Brain microvascular endothelial cell (primary cell): ENCODE results near the gene CARMIL3.

Experiments used
- DNase-seq: peaks from one replicate; pipeline ENCODE4 v3.0.0-alpha.2; 2020
- H3K27ac ChIP-seq: fragments of 250-450 bp; sonication (Bioruptor Pico); 2 replicates; pipeline ENCODE4 v1.5.1; 2020; ENCODE audit warnings: mild to moderate bottlenecking, moderate library complexity
- H3K27me3 ChIP-seq: fragments of 250-450 bp; sonication (Bioruptor Pico); replicated peaks from 2 replicates; pipeline ENCODE4 v1.5.1; 2020; ENCODE audit warnings: mild to moderate bottlenecking
- H3K36me3 ChIP-seq: fragments of 250-450 bp; sonication (Bioruptor Pico); replicated peaks from 2 replicates; pipeline ENCODE4 v1.5.1; 2020; ENCODE audit warnings: mild to moderate bottlenecking
- H3K4me3 ChIP-seq: 2 replicates; pipeline ENCODE4 v1.5.1; 2011; ENCODE audit warnings: low read depth, mild to moderate bottlenecking, control low read depth, low read length, moderate library complexity
- in situ Hi-C: cut with HindIII; loops from 2 replicates; pipeline ENCODE4 v1.10.0; 2017; ENCODE audit warnings: low sequenced_read_pairs, low pct_ligation_motif_present
- TF ChIP-seq, protein P1 (sequence below): IDR thresholded peaks from 2 replicates; pipeline ENCODE4 v1.5.1; 2011; ENCODE audit warnings: low read depth, mild to moderate bottlenecking, moderate library complexity, low read length, control low read depth, inconsistent platforms; ENCODE audit errors: missing control alignments

CARMIL3 gene

DNA sequence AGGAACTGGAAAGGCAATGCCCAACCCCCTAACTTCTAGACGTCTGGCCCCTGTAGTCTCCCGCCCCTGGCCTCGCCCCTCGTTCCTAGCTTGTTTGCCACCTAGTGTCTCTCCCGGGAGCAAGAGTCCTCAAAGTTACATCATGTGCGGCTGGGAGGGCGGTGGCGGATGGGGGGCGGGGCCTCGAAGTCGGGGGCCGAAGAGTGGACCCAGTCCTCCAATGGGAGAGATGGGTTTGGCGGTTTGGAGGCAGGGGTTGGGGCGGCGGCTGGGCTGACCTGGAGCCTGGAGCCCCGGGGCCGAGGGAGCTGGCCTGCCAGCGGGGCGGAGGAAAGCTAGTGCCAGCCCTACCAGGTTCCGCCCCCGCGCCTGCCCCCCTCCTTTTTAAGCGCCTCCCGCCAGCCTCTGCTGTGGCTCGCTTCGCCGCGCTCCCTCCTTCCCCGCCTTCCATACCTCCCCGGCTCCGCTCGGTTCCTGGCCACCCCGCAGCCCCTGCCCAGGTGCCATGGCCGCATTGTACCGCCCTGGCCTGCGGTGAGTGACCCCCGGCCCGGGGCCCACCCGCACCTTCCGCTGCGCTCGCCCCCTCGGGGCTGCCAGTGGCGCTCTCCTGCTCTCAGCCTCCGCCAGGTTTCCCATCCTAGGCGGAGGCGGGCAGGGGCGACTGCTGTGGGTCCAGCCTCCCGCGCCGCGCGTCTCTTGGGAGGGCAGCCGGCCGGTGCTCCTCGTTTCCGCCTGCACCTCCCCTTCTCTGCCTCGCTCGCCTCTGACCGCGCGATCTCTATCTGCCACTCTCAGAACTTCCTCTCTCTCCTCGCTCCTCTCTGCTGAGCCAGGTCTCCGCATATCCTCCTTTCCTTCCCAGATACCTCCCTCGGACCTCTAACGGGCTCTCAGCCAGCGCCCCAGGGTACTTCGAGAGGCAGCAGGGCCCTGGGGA is 42.4 kb downstream of the CARMIL3 start, which contains the start of gene PCK2:
PCK2 (plus strand) TSS at position 411 of the 940 bp plus-strand sequence; CDS start at position 506, 95 bp downstream.
- peak within 1 kb of the TSS; percentile 25 for H3K27ac ChIP-seq
- peak; percentile 68 for DNase-seq
- no peaks in the 10 kb centered on the region for H3K36me3 ChIP-seq
- in situ Hi-C loops = no loop called here
- no peaks in the 10 kb centered on the region for H3K27me3 ChIP-seq
- peak within 1 kb of the TSS; percentile 74 for H3K4me3 ChIP-seq
- TF ChIP-seq, protein P1, sequence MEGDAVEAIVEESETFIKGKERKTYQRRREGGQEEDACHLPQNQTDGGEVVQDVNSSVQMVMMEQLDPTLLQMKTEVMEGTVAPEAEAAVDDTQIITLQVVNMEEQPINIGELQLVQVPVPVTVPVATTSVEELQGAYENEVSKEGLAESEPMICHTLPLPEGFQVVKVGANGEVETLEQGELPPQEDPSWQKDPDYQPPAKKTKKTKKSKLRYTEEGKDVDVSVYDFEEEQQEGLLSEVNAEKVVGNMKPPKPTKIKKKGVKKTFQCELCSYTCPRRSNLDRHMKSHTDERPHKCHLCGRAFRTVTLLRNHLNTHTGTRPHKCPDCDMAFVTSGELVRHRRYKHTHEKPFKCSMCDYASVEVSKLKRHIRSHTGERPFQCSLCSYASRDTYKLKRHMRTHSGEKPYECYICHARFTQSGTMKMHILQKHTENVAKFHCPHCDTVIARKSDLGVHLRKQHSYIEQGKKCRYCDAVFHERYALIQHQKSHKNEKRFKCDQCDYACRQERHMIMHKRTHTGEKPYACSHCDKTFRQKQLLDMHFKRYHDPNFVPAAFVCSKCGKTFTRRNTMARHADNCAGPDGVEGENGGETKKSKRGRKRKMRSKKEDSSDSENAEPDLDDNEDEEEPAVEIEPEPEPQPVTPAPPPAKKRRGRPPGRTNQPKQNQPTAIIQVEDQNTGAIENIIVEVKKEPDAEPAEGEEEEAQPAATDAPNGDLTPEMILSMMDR = peak; percentile 5

DNA sequence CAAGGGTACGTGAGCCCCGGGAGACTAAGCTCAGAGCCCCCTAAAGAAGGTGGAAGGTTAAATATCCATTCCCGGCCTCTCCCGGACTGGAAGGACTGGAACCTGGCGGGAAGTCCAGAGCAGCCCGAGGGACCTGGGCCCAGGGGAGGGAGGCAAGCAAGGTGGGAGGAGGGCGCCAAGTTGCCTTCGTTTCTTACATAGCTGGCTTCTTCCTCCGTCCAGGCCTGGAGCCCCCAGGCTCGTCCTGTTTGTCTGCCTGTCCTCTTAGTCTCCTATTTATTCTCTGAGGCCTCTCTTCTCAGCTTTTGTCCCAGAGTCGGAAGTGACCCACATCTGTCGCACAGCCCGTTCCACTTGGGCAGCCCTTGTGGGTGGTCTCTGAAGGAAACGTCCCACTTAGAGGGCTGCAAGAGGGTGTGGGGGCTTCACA is 43.0 kb downstream of the CARMIL3 start:
- TF ChIP-seq, protein P1 = no peak
- in situ Hi-C loops = no loop called here
- Histone ChIP-seq H3K4me3 (peak overlapping the region; percentile 74), H3K27ac (no peak overlapping the region), H3K36me3 (no peaks in the 10 kb centered on the region), H3K27me3 (no peaks in the 10 kb centered on the region)
- no peak for DNase-seq

DNA sequence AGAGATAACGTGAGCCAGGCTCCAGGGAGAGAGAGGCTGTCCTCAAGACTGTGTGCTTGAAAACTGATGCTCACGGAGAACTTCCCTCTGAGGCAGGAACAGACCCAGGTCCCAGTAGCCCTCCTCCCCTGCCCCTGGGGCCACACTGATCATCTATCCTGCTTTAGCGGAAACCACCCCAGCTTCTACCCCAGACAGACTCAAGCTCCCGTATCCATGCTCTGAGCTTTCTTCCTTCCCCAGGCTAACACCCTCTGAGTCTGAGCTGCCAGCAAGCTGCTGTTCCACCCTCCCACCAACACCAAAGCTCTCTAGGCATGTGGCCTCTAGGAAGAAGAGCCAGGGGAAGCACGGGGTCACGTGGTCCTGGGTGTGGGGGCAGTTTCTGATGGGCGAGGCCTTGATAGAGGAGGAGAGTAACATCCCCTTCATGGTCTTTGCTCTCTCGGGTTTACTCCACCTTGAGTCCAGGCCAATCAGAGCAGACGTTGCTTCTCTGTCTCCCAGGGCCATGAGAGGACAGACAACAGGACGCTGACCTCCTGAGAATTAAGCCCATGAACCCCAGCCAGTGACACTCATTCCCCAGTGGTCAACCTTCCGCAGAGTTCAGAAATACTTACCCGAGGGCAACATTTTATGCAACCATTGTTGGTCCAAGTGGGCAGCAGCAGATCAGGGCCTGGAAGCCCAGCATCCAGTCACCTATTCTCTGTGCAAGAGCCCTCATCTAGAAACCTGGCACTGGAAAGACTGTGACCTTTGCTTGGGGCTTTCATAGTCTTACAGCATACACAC is 43.7 kb downstream of the CARMIL3 start:
- no peak overlapping the region for H3K27ac ChIP-seq
- DNase-seq = no peak
- in situ Hi-C loops = no loop called here

DNA sequence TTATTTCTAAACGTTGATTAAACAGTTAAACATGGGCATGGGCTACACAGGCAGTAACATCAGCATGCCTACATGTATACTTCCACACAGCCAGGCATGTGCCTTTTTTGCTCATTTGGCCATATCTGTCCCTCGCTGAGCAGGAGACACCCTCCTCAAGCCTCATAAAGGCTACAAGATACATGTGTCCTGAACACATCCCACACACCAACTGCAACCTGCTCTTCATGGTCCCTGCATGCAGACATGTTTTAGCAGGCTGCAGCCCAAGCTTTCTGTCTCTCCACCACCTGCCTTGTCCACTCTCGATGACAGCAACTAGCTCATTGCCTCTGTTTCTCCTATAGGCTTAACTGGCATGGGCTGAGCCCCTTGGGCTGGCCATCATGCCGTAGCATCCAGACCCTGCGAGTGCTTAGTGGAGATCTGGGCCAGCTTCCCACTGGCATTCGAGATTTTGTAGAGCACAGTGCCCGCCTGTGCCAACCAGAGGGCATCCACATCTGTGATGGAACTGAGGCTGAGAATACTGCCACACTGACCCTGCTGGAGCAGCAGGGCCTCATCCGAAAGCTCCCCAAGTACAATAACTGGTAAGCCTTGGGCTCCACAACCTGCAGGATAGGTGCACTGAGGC is 44.9 kb downstream of the CARMIL3 start:
- no peaks in the 10 kb centered on the region for H3K27me3 ChIP-seq
- no peaks in the 10 kb centered on the region for H3K36me3 ChIP-seq
- no peak overlapping the region for H3K27ac ChIP-seq
- in situ Hi-C loops = no loop called here
- DNase-seq = no peak
- no peak overlapping the region for H3K4me3 ChIP-seq
- TF ChIP-seq, protein P1 = no peak

More for the DNA sequence above, 43.7 kb downstream of the CARMIL3 start:
- TF ChIP-seq, protein P1 = no peak
- Histone ChIP-seq H3K27me3 (no peaks in the 10 kb centered on the region), H3K4me3 (peak overlapping the region; percentile 74), H3K36me3 (no peaks in the 10 kb centered on the region)

DNA sequence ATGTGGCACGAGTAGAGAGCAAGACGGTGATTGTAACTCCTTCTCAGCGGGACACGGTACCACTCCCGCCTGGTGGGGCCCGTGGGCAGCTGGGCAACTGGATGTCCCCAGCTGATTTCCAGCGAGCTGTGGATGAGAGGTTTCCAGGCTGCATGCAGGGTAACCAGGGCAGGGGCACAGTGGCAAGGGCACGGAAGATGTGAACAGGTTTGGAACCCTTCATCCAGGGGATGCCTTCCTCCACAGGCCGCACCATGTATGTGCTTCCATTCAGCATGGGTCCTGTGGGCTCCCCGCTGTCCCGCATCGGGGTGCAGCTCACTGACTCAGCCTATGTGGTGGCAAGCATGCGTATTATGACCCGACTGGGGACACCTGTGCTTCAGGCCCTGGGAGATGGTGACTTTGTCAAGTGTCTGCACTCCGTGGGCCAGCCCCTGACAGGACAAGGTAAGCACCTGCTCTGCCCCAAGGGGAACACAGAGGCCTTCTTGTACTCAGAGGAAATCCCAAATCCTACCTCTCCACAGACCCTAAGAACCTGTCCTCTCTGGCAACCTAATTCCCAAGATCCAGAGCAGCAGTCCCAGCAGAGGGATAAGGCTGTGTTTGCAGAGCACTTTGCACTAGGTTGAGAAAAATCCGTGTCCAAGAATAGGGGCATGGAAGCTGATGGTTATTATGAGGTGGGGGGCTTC is 46.6 kb downstream of the CARMIL3 start:
- TF ChIP-seq, protein P1 = no peak
- DNase-seq = no peak
- Histone ChIP-seq H3K36me3 (no peaks in the 10 kb centered on the region), H3K27me3 (no peaks in the 10 kb centered on the region), H3K27ac (no peak overlapping the region), H3K4me3 (no peak overlapping the region)
- in situ Hi-C loops = no loop called here
